Sigmoid colon (tissue), 7 donors: ENCODE results near the gene APC. TPM values are rescaled to one million over a fixed set of nuclear protein-coding genes. Genes with fewer than 3 reads are reported as not detected.

ENCODE experiments used
- DNase-seq: peaks from one replicate; pipeline ENCODE4 v3.0.0-alpha.2; 2019
- H3K27ac ChIP-seq, 4 donors: fragments of 200-600 bp; sonication (generic); one replicate each; pipeline ENCODE4 v1.5.1; 2016 to 2019; ENCODE audit warnings: mild to moderate bottlenecking in 1 of 4
- H3K27me3 ChIP-seq, 3 donors: fragments of 200-600 bp; sonication (generic); one replicate each; pipeline ENCODE4 v1.5.1; 2019; ENCODE audit warnings: mild to moderate bottlenecking in 1 of 3
- H3K36me3 ChIP-seq, 4 donors: fragments of 200-600 bp; sonication (generic); one replicate each; pipeline ENCODE4 v1.5.1; 2016 to 2019
- H3K4me1 ChIP-seq, 4 donors: fragments of 200-600 bp; sonication (generic); one replicate each; pipeline ENCODE4 v1.5.1; 2017 to 2019
- H3K4me3 ChIP-seq, 4 donors: fragments of 200-600 bp; sonication (generic); one replicate each; pipeline ENCODE4 v1.5.1; 2017 to 2019; ENCODE audit warnings: mild to moderate bottlenecking in 2 of 4, moderate library complexity in 1 of 4
- H3K9me3 ChIP-seq, 4 donors: fragments of 200-600 bp in 3 of 4; sonication (generic) in 3 of 4; one replicate each; pipeline versions ENCODE4 v1.5.1 to v1.6.1; 2013 to 2019
- CTCF ChIP-seq, 4 experiments: fragments of 450-650 bp in 3 of 4; fragments of 200-600 bp in 1 of 4; IDR thresholded peaks; one replicate each; pipeline ENCODE4 v1.5.1; 2016 to 2019; ENCODE audit warnings: antibody characterized with exemption in 4 of 4, mild to moderate bottlenecking in 3 of 4, moderate library complexity in 2 of 4
- EP300 ChIP-seq, 4 donors: sonication (generic); formaldehyde crosslinking; IDR thresholded peaks; one replicate each; pipeline ENCODE4 v1.6.1; 2017; ENCODE audit warnings: antibody characterized with exemption in 4 of 4
- POLR2A ChIP-seq, 2 donors: fragments of 450-650 bp; IDR thresholded peaks; one replicate each; pipeline ENCODE4 v1.6.1; 2016; ENCODE audit warnings: antibody characterized with exemption in 2 of 2, mild to moderate bottlenecking in 2 of 2, moderate library complexity in 2 of 2
- POLR2AphosphoS5 ChIP-seq, 4 donors: sonication (generic); formaldehyde crosslinking; IDR thresholded peaks; one replicate each; pipeline ENCODE4 v1.6.1; 2017; ENCODE audit warnings: antibody characterized with exemption in 4 of 4
- WGBS, 2 donors: extraction: QIAGEN DNeasy Blood & Tissue Kit; methylation state at CpG; one replicate each; pipeline ENCODE4 v1.1.7; 2013; 5-methylcytosine and 5-hydroxymethylcytosine counted together
- intact Hi-C: fragments of 100-400 bp; cut with DNase I; formaldehyde crosslinking; loops from one replicate; pipeline ENCODE4 v1.15.1; 2023
- polyA plus RNA-seq, 3 donors: library from polyadenylated mRNA; stranded (reverse); fragments of 200-250 nt; gene quantifications; one replicate each; pipeline ENCODE4 v1.2.3, GENCODE V29; 2013
- total RNA-seq, 4 donors: library from RNA; depleted of rRNA; stranded (reverse); fragments of >200 nt; gene quantifications; one replicate each; pipeline ENCODE4 v1.1.0, GENCODE V29; 2016
- donor health status: healthy with polysubstance abuse.
- donor health status: Bipolar disorder and iron deficiency.
- donor health status: healthy.

The APC gene
- total and polyA plus RNA-seq, 7 donors: 2.4 to 81.4 (median 46.1) TPM

- WGBS, 2 donors: 81 to 82% methylated on average over 5 of the region's 5 CpGs
- Histone ChIP-seq H3K9me3 (no peaks in the 10 kb centered on the region), H3K36me3 (no peaks in the 10 kb centered on the region), H3K4me3 (no peak overlapping the region), H3K27ac (no peak overlapping the region), H3K27me3 (no peaks in the 10 kb centered on the region), H3K4me1 (no peaks in the 10 kb centered on the region)
- intact Hi-C loops: no loop called here
- no peak for DNase-seq
- no peak for TF ChIP-seq CTCF (IDR thresholded peaks at IDR 0.05)
- TF ChIP-seq POLR2A (IDR thresholded peaks at IDR 0.05): no peak
- TF ChIP-seq POLR2AphosphoS5 (IDR thresholded peaks at IDR 0.05): no peak
- no peak for TF ChIP-seq EP300 (IDR thresholded peaks at IDR 0.05)
Measured at GRCh38 chr5:112696786-112697185, 40.9 kb upstream of the APC start.

- 42 to 70% methylated on average over 2 of the region's 2 CpGs for whole genome bisulfite sequencing, 2 donors
- Histone ChIP-seq H3K4me3 (no peak overlapping the region), H3K36me3 (no peaks in the 10 kb centered on the region), H3K4me1 (no peaks in the 10 kb centered on the region), H3K27me3 (no peaks in the 10 kb centered on the region), H3K27ac (no peak overlapping the region), H3K9me3 (no peaks in the 10 kb centered on the region)
- intact Hi-C loops: no loop called here
- DNase-seq: no peak
- no peak for TF ChIP-seq CTCF (IDR thresholded peaks at IDR 0.05)
- TF ChIP-seq EP300 (IDR thresholded peaks at IDR 0.05): no peak
- no peak for TF ChIP-seq POLR2AphosphoS5 (IDR thresholded peaks at IDR 0.05)
- no peak for TF ChIP-seq POLR2A (IDR thresholded peaks at IDR 0.05)
Measured at GRCh38 chr5:112697322-112697721, 40.4 kb upstream of the APC start.

- no peaks in the 10 kb centered on the region for H3K36me3 ChIP-seq
- H3K27ac ChIP-seq: no peak overlapping the region
- no peak for DNase-seq
- TF ChIP-seq POLR2AphosphoS5 (IDR thresholded peaks at IDR 0.05) (no peak), CTCF (IDR thresholded peaks at IDR 0.05) (no peak), POLR2A (IDR thresholded peaks at IDR 0.05) (no peak), EP300 (IDR thresholded peaks at IDR 0.05) (no peak)
- no peaks in the 10 kb centered on the region for H3K9me3 ChIP-seq
- no peaks in the 10 kb centered on the region for H3K27me3 ChIP-seq
- intact Hi-C loops: no loop called here
- H3K4me1 ChIP-seq: no peaks in the 10 kb centered on the region
- no peak overlapping the region for H3K4me3 ChIP-seq
- WGBS, 2 donors: 60 to 77% methylated on average over 2 of the region's 2 CpGs
Measured at GRCh38 chr5:112697833-112698232, 39.9 kb upstream of the APC start.

GRCh38 chr5:112703866-112704820, 33.5 kb upstream of the APC start:
- 55 to 68% methylated on average over 7 of the region's 7 CpGs for whole genome bisulfite sequencing, 2 donors
- H3K27ac ChIP-seq: peak overlapping the region; percentile 22 to 72 (median 60)
- H3K4me3 ChIP-seq: no peak overlapping the region
- no peaks in the 10 kb centered on the region for H3K36me3 ChIP-seq
- peaks cover 0 to 39% (median 20%) of the 10 kb centered on the region in 4 donors for H3K4me1 ChIP-seq
- DNase-seq: no peak
- H3K9me3 ChIP-seq: no peaks in the 10 kb centered on the region
- no peaks in the 10 kb centered on the region for H3K27me3 ChIP-seq
- intact Hi-C loops: loop anchor here (10.0 kb wide), 1 partner anchor 161 kb away; the partner anchor contains the start of gene SRP19
- no peak for TF ChIP-seq POLR2A (IDR thresholded peaks at IDR 0.05)
- TF ChIP-seq EP300 (IDR thresholded peaks at IDR 0.05): peak in 1 of 4 donors; percentile 10
- TF ChIP-seq CTCF (IDR thresholded peaks at IDR 0.05): no peak
- peak in 2 of 4 donors; percentile 51 to 56 for TF ChIP-seq POLR2AphosphoS5 (IDR thresholded peaks at IDR 0.05)
